ENCODE results near the gene PDE8B.

The PDE8B gene

GRCh38 chr5:77204967-77205366 is 5.5 kb upstream of the PDE8B start:
- Histone ChIP-seq H3K79me2 (ENCODE audit: control insufficient read depth, insufficient read depth, low read length, poor library complexity) (no peaks in the 10 kb centered on the region), H3K4ac (ENCODE audit: low read depth, low read length) (no peak overlapping the region), H2BK12ac (ENCODE audit: low read length) (no peak overlapping the region), H4K8ac (ENCODE audit: low read depth, low read length) (no peak overlapping the region), H2AK5ac (ENCODE audit: low read length) (no peak overlapping the region), H3K9ac (ENCODE audit: low read length) (no peak overlapping the region), H3K79me1 (ENCODE audit: low read length) (no peaks in the 10 kb centered on the region), H3K27me3 (ENCODE audit: insufficient read depth, low read length) (peaks cover 13% of the 10 kb centered on the region), H3K23ac (ENCODE audit: low read length) (no peak overlapping the region), H2BK120ac (ENCODE audit: insufficient read depth, low read length, poor library complexity) (no peak overlapping the region), H3K4me2 (ENCODE audit: low read length) (no peak overlapping the region), H3K9me3 (ENCODE audit: insufficient read depth, low read depth, low read length) (peaks cover 3% of the 10 kb centered on the region), H4K91ac (ENCODE audit: low read depth, low read length) (no peak overlapping the region), H2AFZ (ENCODE audit: insufficient read depth, low read length, poor library complexity) (no peak overlapping the region), H3K14ac (ENCODE audit: low read length) (no peak overlapping the region), H3K27ac (ENCODE audit: low read depth, low read length) (no peak overlapping the region), H2BK5ac (ENCODE audit: low read depth, low read length, poor library complexity) (no peak overlapping the region), H3K36me3 (ENCODE audit: control insufficient read depth in 1 of 2, insufficient read depth in 2 of 2, low read length in 2 of 2) (no peaks in the 10 kb centered on the region), H3K4me3 (ENCODE audit: low read depth, low read length) (no peak overlapping the region), H4K12ac (ENCODE audit: low read depth, low read length) (no peak overlapping the region), H3K4me1 (ENCODE audit: control insufficient read depth in 1 of 2, insufficient read depth in 2 of 2, low read length in 2 of 2) (no peaks in the 10 kb centered on the region), H3K18ac (ENCODE audit: low read length) (no peak overlapping the region)
- no CpG with 5 or more reads among the region's 2 CpGs for WGBS (ENCODE audit: extremely low coverage, insufficient coverage, insufficient read length)
- no peak for DNase-seq

- no peak overlapping the region for H2BK12ac ChIP-seq (ENCODE audit: low read length)
- no peak overlapping the region for H3K4me3 ChIP-seq (ENCODE audit: low read depth, low read length)
- no peak overlapping the region for H3K18ac ChIP-seq (ENCODE audit: low read length)
- no peak overlapping the region for H3K4me2 ChIP-seq (ENCODE audit: low read length)
- no peak overlapping the region for H3K23ac ChIP-seq (ENCODE audit: low read length)
- H4K12ac ChIP-seq (ENCODE audit: low read depth, low read length) = no peak overlapping the region
- H2AFZ ChIP-seq (ENCODE audit: insufficient read depth, low read length, poor library complexity) = no peak overlapping the region
- WGBS (ENCODE audit: extremely low coverage, insufficient coverage, insufficient read length) = no CpG with 5 or more reads among the region's 1 CpG
- no peaks in the 10 kb centered on the region for H3K36me3 ChIP-seq (ENCODE audit: control insufficient read depth in 1 of 2, insufficient read depth in 2 of 2, low read length in 2 of 2)
- no peaks in the 10 kb centered on the region for H3K79me1 ChIP-seq (ENCODE audit: low read length)
- no peak overlapping the region for H3K27ac ChIP-seq (ENCODE audit: low read depth, low read length)
- H4K91ac ChIP-seq (ENCODE audit: low read depth, low read length) = no peak overlapping the region
- peaks cover 38% of the 10 kb centered on the region for H3K27me3 ChIP-seq (ENCODE audit: insufficient read depth, low read length)
- H3K4me1 ChIP-seq (ENCODE audit: control insufficient read depth in 1 of 2, insufficient read depth in 2 of 2, low read length in 2 of 2) = peaks cover 0 to 9% of the 10 kb centered on the region in 2 experiments
- H4K8ac ChIP-seq (ENCODE audit: low read depth, low read length) = no peak overlapping the region
- H3K4ac ChIP-seq (ENCODE audit: low read depth, low read length) = no peak overlapping the region
- no peak overlapping the region for H2BK5ac ChIP-seq (ENCODE audit: low read depth, low read length, poor library complexity)
- no peak overlapping the region for H3K14ac ChIP-seq (ENCODE audit: low read length)
- no peak for DNase-seq
- H3K79me2 ChIP-seq (ENCODE audit: control insufficient read depth, insufficient read depth, low read length, poor library complexity) = no peaks in the 10 kb centered on the region
- H3K9me3 ChIP-seq (ENCODE audit: insufficient read depth, low read depth, low read length) = peaks cover 3% of the 10 kb centered on the region
- no peak overlapping the region for H2AK5ac ChIP-seq (ENCODE audit: low read length)
- no peak overlapping the region for H3K9ac ChIP-seq (ENCODE audit: low read length)
- H2BK120ac ChIP-seq (ENCODE audit: insufficient read depth, low read length, poor library complexity) = no peak overlapping the region
Observed at GRCh38 chr5:77208507-77209163, 1.8 kb upstream of the PDE8B start.

GRCh38 chr5:77209495-77210090 is 887 bp upstream of the PDE8B start:
- Histone ChIP-seq H3K4ac (ENCODE audit: low read depth, low read length) (no peak overlapping the region), H3K79me1 (ENCODE audit: low read length) (no peaks in the 10 kb centered on the region), H3K4me1 (ENCODE audit: control insufficient read depth in 1 of 2, insufficient read depth in 2 of 2, low read length in 2 of 2) (peaks cover 0 to 9% of the 10 kb centered on the region in 2 experiments)

GRCh38 chr5:77210964-77211690 is 647 bp downstream of the PDE8B start:
- Histone ChIP-seq H2AFZ (ENCODE audit: insufficient read depth, low read length, poor library complexity) (peak overlapping the region; percentile 20), H3K9me3 (ENCODE audit: insufficient read depth, low read depth, low read length) (peaks cover 3% of the 10 kb centered on the region), H3K4me1 (ENCODE audit: control insufficient read depth in 1 of 2, insufficient read depth in 2 of 2, low read length in 2 of 2) (peaks cover 0 to 9% of the 10 kb centered on the region in 2 experiments), H3K23ac (ENCODE audit: low read length) (no peak overlapping the region), H3K4me2 (ENCODE audit: low read length) (peak overlapping the region; percentile 79), H3K27me3 (ENCODE audit: insufficient read depth, low read length) (peaks cover 38% of the 10 kb centered on the region), H2BK120ac (ENCODE audit: insufficient read depth, low read length, poor library complexity) (no peak overlapping the region), H3K4me3 (ENCODE audit: low read depth, low read length) (peak overlapping the region; percentile 59), H3K14ac (ENCODE audit: low read length) (no peak overlapping the region), H3K36me3 (ENCODE audit: control insufficient read depth in 1 of 2, insufficient read depth in 2 of 2, low read length in 2 of 2) (no peaks in the 10 kb centered on the region), H3K79me2 (ENCODE audit: control insufficient read depth, insufficient read depth, low read length, poor library complexity) (no peaks in the 10 kb centered on the region), H3K27ac (ENCODE audit: low read depth, low read length) (no peak overlapping the region), H3K18ac (ENCODE audit: low read length) (no peak overlapping the region), H3K9ac (ENCODE audit: low read length) (no peak overlapping the region), H3K4ac (ENCODE audit: low read depth, low read length) (no peak overlapping the region), H2AK5ac (ENCODE audit: low read length) (no peak overlapping the region), H2BK12ac (ENCODE audit: low read length) (no peak overlapping the region), H4K12ac (ENCODE audit: low read depth, low read length) (no peak overlapping the region), H3K79me1 (ENCODE audit: low read length) (no peaks in the 10 kb centered on the region), H4K91ac (ENCODE audit: low read depth, low read length) (no peak overlapping the region), H4K8ac (ENCODE audit: low read depth, low read length) (no peak overlapping the region), H2BK5ac (ENCODE audit: low read depth, low read length, poor library complexity) (no peak overlapping the region)
- no peak for DNase-seq
- WGBS (ENCODE audit: extremely low coverage, insufficient coverage, insufficient read length) = no CpG with 5 or more reads among the region's 61 CpGs

More at GRCh38 chr5:77209495-77210090, 887 bp upstream of the PDE8B start:
- DNase-seq = no peak
- Histone ChIP-seq H3K4me2 (ENCODE audit: low read length) (no peak overlapping the region), H3K27ac (ENCODE audit: low read depth, low read length) (no peak overlapping the region), H3K14ac (ENCODE audit: low read length) (no peak overlapping the region), H3K9ac (ENCODE audit: low read length) (no peak overlapping the region), H4K8ac (ENCODE audit: low read depth, low read length) (no peak overlapping the region), H3K23ac (ENCODE audit: low read length) (no peak overlapping the region), H2AFZ (ENCODE audit: insufficient read depth, low read length, poor library complexity) (no peak overlapping the region), H3K18ac (ENCODE audit: low read length) (no peak overlapping the region), H2BK12ac (ENCODE audit: low read length) (no peak overlapping the region), H3K27me3 (ENCODE audit: insufficient read depth, low read length) (peaks cover 38% of the 10 kb centered on the region), H3K79me2 (ENCODE audit: control insufficient read depth, insufficient read depth, low read length, poor library complexity) (no peaks in the 10 kb centered on the region), H2AK5ac (ENCODE audit: low read length) (no peak overlapping the region), H4K91ac (ENCODE audit: low read depth, low read length) (no peak overlapping the region), H2BK120ac (ENCODE audit: insufficient read depth, low read length, poor library complexity) (no peak overlapping the region), H3K36me3 (ENCODE audit: control insufficient read depth in 1 of 2, insufficient read depth in 2 of 2, low read length in 2 of 2) (no peaks in the 10 kb centered on the region), H2BK5ac (ENCODE audit: low read depth, low read length, poor library complexity) (no peak overlapping the region), H4K12ac (ENCODE audit: low read depth, low read length) (no peak overlapping the region), H3K4me3 (ENCODE audit: low read depth, low read length) (no peak overlapping the region), H3K9me3 (ENCODE audit: insufficient read depth, low read depth, low read length) (peaks cover 3% of the 10 kb centered on the region)
- WGBS (ENCODE audit: extremely low coverage, insufficient coverage, insufficient read length) = no CpG with 5 or more reads among the region's 14 CpGs

Data from trophoblast cell (in vitro differentiated cells and primary cell).